Measurements from ENCODE around the gene SHISA7.

DNA sequence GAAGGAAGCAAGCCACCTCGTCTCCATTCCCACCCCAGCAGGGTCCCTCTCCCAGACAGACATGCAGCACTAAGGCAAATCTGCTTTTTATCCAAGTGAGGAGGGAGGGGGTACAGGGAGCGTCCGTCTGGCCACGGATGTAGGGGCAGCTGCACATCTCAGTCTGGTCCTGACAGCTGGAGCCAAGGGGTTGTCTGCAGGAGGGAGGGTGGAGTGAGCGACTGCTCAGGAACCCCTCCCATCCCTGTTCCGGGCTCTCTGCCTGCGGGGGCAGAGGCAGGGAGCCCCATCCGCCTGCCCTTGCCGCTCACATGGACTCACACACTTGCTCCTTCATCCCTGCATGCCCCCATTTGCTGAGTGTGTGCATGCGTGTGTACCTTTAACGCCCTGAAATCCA, 63.9 kb downstream of the SHISA7 start:
- TF ChIP-seq POLR2A (IDR thresholded peaks at IDR 0.05): no peak
- TF ChIP-seq CTCF (IDR thresholded peaks at IDR 0.05): no peak

All from heart left ventricle (tissue), 13 donors.